SK-N-SH (cell line): ENCODE measurements around the gene CCDC197. TPM values are rescaled to one million over a fixed set of nuclear protein-coding genes. Genes with fewer than 3 reads are reported as not detected.

Experiments
- CTCF ChIA-PET: fragments of 300-600, 350-600 bp; formaldehyde crosslinking; extraction: SDS; loops from one replicate; lab custom pipeline; 2021; lab: Yijun Ruan, JAX
- POLR2A ChIA-PET: fragments of 350-600 bp; sonication (Branson Sonifier 250); formaldehyde crosslinking; extraction: SDS; loops from one replicate; lab custom pipeline; 2020; ENCODE audit warnings: antibody characterized with exemption, inconsistent platforms; lab: Yijun Ruan, JAX
- DNase-seq: peaks from one replicate; pipeline ENCODE4 v3.0.0; 2012
- H2AFZ ChIP-seq: fragments of 200-600 bp; sonication (generic); 2 replicates; pipeline ENCODE4 v1.8.1; 2016; ENCODE audit warnings: antibody characterized with exemption, mild to moderate bottlenecking, low read depth
- H3F3A ChIP-seq: fragments of 200-600 bp; sonication (generic); replicated peaks from 2 replicates; pipeline ENCODE3; 2016; ENCODE audit warnings: antibody characterized with exemption, mild to moderate bottlenecking; ENCODE audit not compliant: insufficient read depth
- H3K27ac ChIP-seq, 2 experiments: fragments of 200-500 bp in 1 of 2; fragments of 200-600 bp in 1 of 2; sonication (Bioruptor generic) in 1 of 2; sonication (generic), shearing (Covaris generic) in 1 of 2; 2 replicates each; pipeline versions ENCODE4 v1.5.1 to v1.6.1; 2014 to 2016; ENCODE audit warnings: low read depth in 2 of 2, inconsistent platforms in 1 of 2, low read length in 1 of 2, mild to moderate bottlenecking in 1 of 2, mixed read lengths in 1 of 2
- H3K27me3 ChIP-seq: fragments of 200-600 bp; sonication (generic), shearing (Covaris generic); 2 replicates; pipeline ENCODE4 v1.6.1; 2016; ENCODE audit warnings: mixed run types; ENCODE audit not compliant: insufficient read depth
- H3K36me3 ChIP-seq, 2 experiments: fragments of 200-500 bp in 1 of 2; fragments of 200-600 bp in 1 of 2; sonication (Bioruptor generic) in 1 of 2; sonication (generic) in 1 of 2; replicated peaks in 1 of 2; 2 replicates each; pipeline versions ENCODE3 to v1.5.1; 2014 to 2016; ENCODE audit warnings: low read length in 1 of 2, mild to moderate bottlenecking in 1 of 2; ENCODE audit not compliant: insufficient read depth in 2 of 2, control insufficient read depth in 1 of 2
- H3K4me1 ChIP-seq, 2 experiments: fragments of 200-500 bp in 1 of 2; fragments of 200-600 bp in 1 of 2; sonication (Bioruptor generic) in 1 of 2; sonication (generic), shearing (Covaris generic) in 1 of 2; 2 replicates each; pipeline versions ENCODE4 v1.5.1 to v1.6.1; 2014 to 2016; ENCODE audit warnings: low read depth in 1 of 2, low read length in 1 of 2, mixed run types in 1 of 2; ENCODE audit not compliant: insufficient read depth in 2 of 2, control insufficient read depth in 1 of 2
- H3K4me2 ChIP-seq: fragments of 200-600 bp; sonication (generic), shearing (Covaris generic); 2 replicates; pipeline ENCODE4 v1.6.1; 2017; ENCODE audit warnings: mixed run types
- H3K4me3 ChIP-seq, 2 experiments: fragments of 200-500 bp in 1 of 2; fragments of 200-600 bp in 1 of 2; sonication (Bioruptor generic) in 1 of 2; sonication (generic), shearing (Covaris generic) in 1 of 2; 2 replicates each; pipeline versions ENCODE4 v1.5.1 to v1.8.1; 2014 to 2016; ENCODE audit warnings: low read depth in 2 of 2, inconsistent platforms in 1 of 2, low read length in 1 of 2, mild to moderate bottlenecking in 1 of 2, mixed read lengths in 1 of 2, moderate library complexity in 1 of 2
- H3K79me2 ChIP-seq: fragments of 200-600 bp; sonication (generic); 2 replicates; pipeline ENCODE4 v1.8.1; 2017; ENCODE audit warnings: mild to moderate bottlenecking; ENCODE audit not compliant: insufficient read depth
- H3K9ac ChIP-seq: fragments of 200-600 bp; sonication (generic); 2 replicates; pipeline ENCODE4 v1.6.1; 2017; ENCODE audit warnings: mixed run types
- H3K9me2 ChIP-seq: fragments of 200-600 bp; sonication (generic); 2 replicates; pipeline ENCODE4 v1.6.1; 2017; ENCODE audit warnings: mixed run types
- H3K9me3 ChIP-seq: fragments of 200-600 bp; sonication (generic); 2 replicates; pipeline ENCODE4 v1.6.1; 2017; ENCODE audit warnings: mixed run types, mild to moderate bottlenecking, moderate library complexity
- H4K20me1 ChIP-seq: fragments of 200-600 bp; sonication (generic); 2 replicates; pipeline ENCODE4 v1.6.1; 2017; ENCODE audit warnings: mild to moderate bottlenecking, mixed run types; ENCODE audit not compliant: insufficient read depth
- FOSL2 ChIP-seq: IDR thresholded peaks from 2 replicates; pipeline ENCODE4 v1.4.0; 2012; ENCODE audit warnings: low read depth, mild to moderate bottlenecking, moderate library complexity, borderline replicate concordance
- FOXM1 ChIP-seq: IDR thresholded peaks from 2 replicates; pipeline ENCODE4 v1.4.0; 2012; ENCODE audit warnings: low read depth, mild to moderate bottlenecking
- GATA2 ChIP-seq: sonication (generic); formaldehyde crosslinking; IDR thresholded peaks from 2 replicates; pipeline ENCODE4 v1.5.0; 2020; ENCODE audit warnings: mild to moderate bottlenecking, missing genetic modification reagents
- JUND ChIP-seq: IDR thresholded peaks from 2 replicates; pipeline ENCODE4 v1.4.0; 2012
- NFIC ChIP-seq: IDR thresholded peaks from 2 replicates; pipeline ENCODE4 v1.4.0; 2012; ENCODE audit warnings: borderline replicate concordance
- NRF1 ChIP-seq: IDR thresholded peaks from 2 replicates; pipeline ENCODE4 v1.6.1; 2012; ENCODE audit warnings: low read depth, mild to moderate bottlenecking, low read length
- SIN3A ChIP-seq: IDR thresholded peaks from 2 replicates; pipeline ENCODE4 v1.6.1; 2012; ENCODE audit warnings: low read depth, mild to moderate bottlenecking, low read length, moderate library complexity, borderline replicate concordance
- SMC3 ChIP-seq: IDR thresholded peaks from 2 replicates; pipeline ENCODE4 v1.6.1; 2012; ENCODE audit warnings: low read depth, low read length, improper control_type of control experiment
- TCF12 ChIP-seq: IDR thresholded peaks from 2 replicates; pipeline ENCODE4 v1.4.0; 2012
- TEAD4 ChIP-seq: IDR thresholded peaks from 2 replicates; pipeline ENCODE4 v1.4.0; 2012; ENCODE audit warnings: mild to moderate bottlenecking, borderline replicate concordance; ENCODE audit not compliant: insufficient read depth
- WGBS: methylation state at CpG from one replicate; pipeline ENCODE4 v1.1.6; 2017; ENCODE audit warnings: low lambda C conversion rate; 5-methylcytosine and 5-hydroxymethylcytosine counted together
- polyA plus RNA-seq, 3 experiments: library from polyadenylated mRNA; depleted of rRNA; stranded (reverse); fragments of >200 nt; gene quantifications; 2 replicates each; pipeline ENCODE4 v1.2.3, GENCODE V29; 2012
- TF ChIP-seq, protein P1 (sequence below): IDR thresholded peaks from 2 replicates; pipeline ENCODE4 v1.4.0; 2012; ENCODE audit warnings: low read depth, borderline replicate concordance
- TF ChIP-seq, protein P2 (sequence below): fragments of 150-350 bp; IDR thresholded peaks from 2 replicates; pipeline ENCODE4 v1.6.1; 2016; ENCODE audit warnings: mild to moderate bottlenecking, low read depth, low read length
- TF ChIP-seq, protein P3 (sequence below): IDR thresholded peaks from 2 replicates; pipeline ENCODE4 v1.4.0; 2012; ENCODE audit warnings: low read depth, borderline replicate concordance
- TF ChIP-seq, protein P4 (sequence below): IDR thresholded peaks from 2 replicates; pipeline ENCODE4 v1.4.0; 2012; ENCODE audit warnings: low read depth
- TF ChIP-seq, protein P5 (sequence below): IDR thresholded peaks from 2 replicates; pipeline ENCODE4; 2012

The CCDC197 gene
- polyA plus RNA-seq, 1 of the 3 experiments (the other 2 are of a cell fraction): not detected

DNA sequence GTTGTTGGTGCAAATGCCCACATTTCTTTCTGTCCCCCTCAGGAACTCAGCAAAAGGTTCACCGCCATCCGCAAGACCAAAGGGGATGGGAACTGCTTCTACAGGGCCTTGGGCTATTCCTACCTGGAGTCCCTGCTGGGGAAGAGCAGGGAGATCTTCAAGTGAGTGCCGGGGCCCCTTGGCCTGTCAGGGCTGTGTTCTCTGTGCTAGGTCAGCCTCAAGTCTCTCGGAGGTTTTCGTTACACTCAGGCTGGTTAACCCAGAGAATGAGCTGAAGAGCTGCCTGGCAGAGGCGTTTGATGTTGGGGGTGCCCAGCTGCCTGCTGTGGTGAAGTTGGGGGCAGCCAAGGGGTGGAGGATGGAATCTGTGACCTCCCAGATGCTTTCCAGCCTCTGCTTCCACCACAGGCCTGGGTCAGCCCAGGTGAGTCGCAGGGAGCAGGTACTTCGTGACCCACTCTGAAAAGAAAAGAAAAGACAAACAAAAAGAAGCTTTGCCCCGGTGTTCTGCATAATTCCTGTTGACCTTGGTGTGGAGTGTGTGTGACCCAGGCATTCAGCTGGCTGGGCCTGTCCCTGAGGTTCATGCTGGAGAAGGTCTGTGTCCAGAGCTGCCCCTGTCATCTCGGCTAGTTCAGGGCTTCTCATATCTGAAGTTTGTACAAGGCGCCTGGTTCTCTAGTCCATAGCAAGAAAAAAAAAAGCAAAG is 42.0 kb downstream of the CCDC197 start:
- no peak overlapping the region for H3K4me3 ChIP-seq
- ChIA-PET POLR2A (no interaction called here), CTCF (interaction anchor here (0.8 to 10.8 kb wide), 6 partner anchors 10 to 100 kb away, joined by 3 to 132 read pairs (median 16); no protein-coding TSS in a partner anchor)
- peaks cover 0 to 13% of the 10 kb centered on the region in 2 experiments; a peak in 1 of 4 replicates for H3K4me1 ChIP-seq
- no peaks in the 10 kb centered on the region for H3K27me3 ChIP-seq
- no peaks in the 10 kb centered on the region for H3K9me3 ChIP-seq
- H4K20me1 ChIP-seq: no peaks in the 10 kb centered on the region
- TF ChIP-seq JUND (no peak), SMC3 (no peak), SIN3A (no peak), TEAD4 (no peak), NRF1 (no peak), TCF12 (no peak), GATA2 (CRISPR knock-in tag) (no peak), FOXM1 (no peak), FOSL2 (no peak), NFIC (no peak)
- TF ChIP-seq, protein P1, sequence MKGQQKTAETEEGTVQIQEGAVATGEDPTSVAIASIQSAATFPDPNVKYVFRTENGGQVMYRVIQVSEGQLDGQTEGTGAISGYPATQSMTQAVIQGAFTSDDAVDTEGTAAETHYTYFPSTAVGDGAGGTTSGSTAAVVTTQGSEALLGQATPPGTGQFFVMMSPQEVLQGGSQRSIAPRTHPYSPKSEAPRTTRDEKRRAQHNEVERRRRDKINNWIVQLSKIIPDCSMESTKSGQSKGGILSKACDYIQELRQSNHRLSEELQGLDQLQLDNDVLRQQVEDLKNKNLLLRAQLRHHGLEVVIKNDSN: no peak
- TF ChIP-seq, protein P2, sequence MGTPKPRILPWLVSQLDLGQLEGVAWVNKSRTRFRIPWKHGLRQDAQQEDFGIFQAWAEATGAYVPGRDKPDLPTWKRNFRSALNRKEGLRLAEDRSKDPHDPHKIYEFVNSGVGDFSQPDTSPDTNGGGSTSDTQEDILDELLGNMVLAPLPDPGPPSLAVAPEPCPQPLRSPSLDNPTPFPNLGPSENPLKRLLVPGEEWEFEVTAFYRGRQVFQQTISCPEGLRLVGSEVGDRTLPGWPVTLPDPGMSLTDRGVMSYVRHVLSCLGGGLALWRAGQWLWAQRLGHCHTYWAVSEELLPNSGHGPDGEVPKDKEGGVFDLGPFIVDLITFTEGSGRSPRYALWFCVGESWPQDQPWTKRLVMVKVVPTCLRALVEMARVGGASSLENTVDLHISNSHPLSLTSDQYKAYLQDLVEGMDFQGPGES: no peak
- TF ChIP-seq, protein P3, sequence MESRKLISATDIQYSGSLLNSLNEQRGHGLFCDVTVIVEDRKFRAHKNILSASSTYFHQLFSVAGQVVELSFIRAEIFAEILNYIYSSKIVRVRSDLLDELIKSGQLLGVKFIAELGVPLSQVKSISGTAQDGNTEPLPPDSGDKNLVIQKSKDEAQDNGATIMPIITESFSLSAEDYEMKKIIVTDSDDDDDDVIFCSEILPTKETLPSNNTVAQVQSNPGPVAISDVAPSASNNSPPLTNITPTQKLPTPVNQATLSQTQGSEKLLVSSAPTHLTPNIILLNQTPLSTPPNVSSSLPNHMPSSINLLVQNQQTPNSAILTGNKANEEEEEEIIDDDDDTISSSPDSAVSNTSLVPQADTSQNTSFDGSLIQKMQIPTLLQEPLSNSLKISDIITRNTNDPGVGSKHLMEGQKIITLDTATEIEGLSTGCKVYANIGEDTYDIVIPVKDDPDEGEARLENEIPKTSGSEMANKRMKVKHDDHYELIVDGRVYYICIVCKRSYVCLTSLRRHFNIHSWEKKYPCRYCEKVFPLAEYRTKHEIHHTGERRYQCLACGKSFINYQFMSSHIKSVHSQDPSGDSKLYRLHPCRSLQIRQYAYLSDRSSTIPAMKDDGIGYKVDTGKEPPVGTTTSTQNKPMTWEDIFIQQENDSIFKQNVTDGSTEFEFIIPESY: no peak
- TF ChIP-seq, protein P4, sequence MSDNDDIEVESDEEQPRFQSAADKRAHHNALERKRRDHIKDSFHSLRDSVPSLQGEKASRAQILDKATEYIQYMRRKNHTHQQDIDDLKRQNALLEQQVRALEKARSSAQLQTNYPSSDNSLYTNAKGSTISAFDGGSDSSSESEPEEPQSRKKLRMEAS: no peak
- TF ChIP-seq, protein P5, sequence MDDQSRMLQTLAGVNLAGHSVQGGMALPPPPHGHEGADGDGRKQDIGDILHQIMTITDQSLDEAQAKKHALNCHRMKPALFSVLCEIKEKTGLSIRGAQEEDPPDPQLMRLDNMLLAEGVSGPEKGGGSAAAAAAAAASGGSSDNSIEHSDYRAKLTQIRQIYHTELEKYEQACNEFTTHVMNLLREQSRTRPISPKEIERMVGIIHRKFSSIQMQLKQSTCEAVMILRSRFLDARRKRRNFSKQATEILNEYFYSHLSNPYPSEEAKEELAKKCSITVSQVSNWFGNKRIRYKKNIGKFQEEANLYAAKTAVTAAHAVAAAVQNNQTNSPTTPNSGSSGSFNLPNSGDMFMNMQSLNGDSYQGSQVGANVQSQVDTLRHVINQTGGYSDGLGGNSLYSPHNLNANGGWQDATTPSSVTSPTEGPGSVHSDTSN: no peak
- H3K4me2 ChIP-seq: no peak overlapping the region
- 92% methylated on average over 11 of the region's 11 CpGs for WGBS
- no peaks in the 10 kb centered on the region for H3K79me2 ChIP-seq
- H3F3A ChIP-seq: no peaks in the 10 kb centered on the region
- H3K9me2 ChIP-seq: no peaks in the 10 kb centered on the region
- H3K9ac ChIP-seq: no peak overlapping the region
- DNase-seq: no peak
- H3K27ac ChIP-seq: no peak overlapping the region
- H3K36me3 ChIP-seq: peaks cover 0 to 8% of the 10 kb centered on the region in 2 experiments
- H2AFZ ChIP-seq: no peak overlapping the region
